BE2C (cell line): Measurements from ENCODE around the gene UBE2D2.

Experiments
- DNase-seq: peaks from one replicate; pipeline ENCODE4 v3.0.0-alpha.2; 2020
- H3K27me3 ChIP-seq: fragments of 250-450 bp; sonication (Bioruptor Pico); 2 replicates; pipeline ENCODE4 v1.5.1; 2020; ENCODE audit warnings: mild to moderate bottlenecking
- H3K36me3 ChIP-seq: fragments of 250-450 bp; sonication (Bioruptor Pico); 2 replicates; pipeline ENCODE4 v1.5.1; 2020; ENCODE audit warnings: mild to moderate bottlenecking
- H3K4me1 ChIP-seq: fragments of 250-450 bp; sonication (Bioruptor Pico); 2 replicates; pipeline ENCODE4 v1.5.1; 2020
- H3K4me3 ChIP-seq: 2 replicates; pipeline ENCODE4 v1.5.1; 2011; ENCODE audit warnings: low read depth, low read length
- H3K9me3 ChIP-seq: fragments of 250-450 bp; sonication (Bioruptor Pico); 2 replicates; pipeline ENCODE4 v1.5.1; 2020
- TF ChIP-seq, protein P1 (sequence below): IDR thresholded peaks from 2 replicates; pipeline ENCODE4 v1.5.1; 2012; ENCODE audit warnings: mild to moderate bottlenecking, low read depth, low read length

The UBE2D2 gene

GRCh38 chr5:139552893-139553575 is 8.1 kb upstream of the UBE2D2 start:
- no peak for DNase-seq

DNA sequence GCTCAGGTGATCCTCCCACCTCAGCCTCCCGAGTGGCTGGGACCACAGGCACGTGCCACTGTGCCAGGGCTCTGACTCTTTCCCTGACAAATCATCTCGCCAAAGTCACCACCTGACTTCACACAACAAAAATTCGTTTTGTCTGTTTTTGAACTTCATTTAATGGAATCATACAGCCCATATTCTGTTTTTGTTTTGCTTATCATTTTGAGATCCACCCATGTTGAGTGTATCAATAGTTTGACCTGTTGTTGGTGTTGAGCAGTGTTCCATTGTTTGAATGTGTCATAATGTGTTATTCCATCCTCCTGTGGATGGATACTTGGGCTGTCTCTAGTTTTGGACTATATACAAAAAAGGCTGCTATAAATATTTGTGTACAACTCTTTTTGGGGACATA is 6.9 kb upstream of the UBE2D2 start:
- no peaks in the 10 kb centered on the region for H3K36me3 ChIP-seq
- H3K27me3 ChIP-seq, result no peaks in the 10 kb centered on the region
- no peak overlapping the region for H3K4me3 ChIP-seq
- H3K4me1 ChIP-seq, result no peaks in the 10 kb centered on the region; the same call in 1 of the 2 replicates
- TF ChIP-seq, protein P1, sequence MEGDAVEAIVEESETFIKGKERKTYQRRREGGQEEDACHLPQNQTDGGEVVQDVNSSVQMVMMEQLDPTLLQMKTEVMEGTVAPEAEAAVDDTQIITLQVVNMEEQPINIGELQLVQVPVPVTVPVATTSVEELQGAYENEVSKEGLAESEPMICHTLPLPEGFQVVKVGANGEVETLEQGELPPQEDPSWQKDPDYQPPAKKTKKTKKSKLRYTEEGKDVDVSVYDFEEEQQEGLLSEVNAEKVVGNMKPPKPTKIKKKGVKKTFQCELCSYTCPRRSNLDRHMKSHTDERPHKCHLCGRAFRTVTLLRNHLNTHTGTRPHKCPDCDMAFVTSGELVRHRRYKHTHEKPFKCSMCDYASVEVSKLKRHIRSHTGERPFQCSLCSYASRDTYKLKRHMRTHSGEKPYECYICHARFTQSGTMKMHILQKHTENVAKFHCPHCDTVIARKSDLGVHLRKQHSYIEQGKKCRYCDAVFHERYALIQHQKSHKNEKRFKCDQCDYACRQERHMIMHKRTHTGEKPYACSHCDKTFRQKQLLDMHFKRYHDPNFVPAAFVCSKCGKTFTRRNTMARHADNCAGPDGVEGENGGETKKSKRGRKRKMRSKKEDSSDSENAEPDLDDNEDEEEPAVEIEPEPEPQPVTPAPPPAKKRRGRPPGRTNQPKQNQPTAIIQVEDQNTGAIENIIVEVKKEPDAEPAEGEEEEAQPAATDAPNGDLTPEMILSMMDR, result no peak
- H3K9me3 ChIP-seq, result no peaks in the 10 kb centered on the region; the same call in 1 of the 2 replicates
- no peak for DNase-seq

More at GRCh38 chr5:139552893-139553575, 8.1 kb upstream of the UBE2D2 start:
- TF ChIP-seq, protein P1, result no peak
- no peaks in the 10 kb centered on the region; the same call in 1 of the 2 replicates for H3K4me1 ChIP-seq
- no peaks in the 10 kb centered on the region for H3K27me3 ChIP-seq
- no peak overlapping the region for H3K4me3 ChIP-seq
- H3K9me3 ChIP-seq, result no peaks in the 10 kb centered on the region; the same call in 1 of the 2 replicates
- no peaks in the 10 kb centered on the region for H3K36me3 ChIP-seq

DNA sequence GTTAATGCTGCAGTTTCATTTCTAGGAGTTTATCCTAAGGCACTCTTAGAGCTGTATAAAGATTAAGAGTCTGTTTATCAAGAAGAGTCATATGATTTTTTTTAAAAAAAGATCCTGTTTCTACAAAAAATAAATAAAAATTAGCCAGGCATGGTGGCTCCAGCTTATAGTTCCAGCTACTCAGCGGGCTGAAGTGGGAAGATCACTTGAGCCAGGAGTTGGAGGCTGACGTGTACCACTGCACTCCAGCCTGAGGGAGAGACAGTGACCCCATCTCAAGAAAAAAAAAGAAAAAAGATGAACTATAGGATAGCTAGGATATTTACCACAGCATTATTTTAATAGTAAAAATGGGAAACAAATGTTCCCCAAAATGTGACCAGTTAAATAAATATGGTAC is 3.3 kb upstream of the UBE2D2 start:
- no peaks in the 10 kb centered on the region; the same call in 1 of the 2 replicates for H3K36me3 ChIP-seq
- TF ChIP-seq, protein P1, result no peak
- no peak overlapping the region for H3K4me3 ChIP-seq
- DNase-seq, result no peak
- H3K4me1 ChIP-seq, result no peaks in the 10 kb centered on the region; the same call in 1 of the 2 replicates
- no peaks in the 10 kb centered on the region for H3K9me3 ChIP-seq
- no peaks in the 10 kb centered on the region for H3K27me3 ChIP-seq

- H3K4me1 ChIP-seq, result no peaks in the 10 kb centered on the region
- H3K4me3 ChIP-seq, result peak overlapping the region; percentile 79
- no peaks in the 10 kb centered on the region for H3K9me3 ChIP-seq
- H3K27me3 ChIP-seq, result no peaks in the 10 kb centered on the region
- peaks cover 10% of the 10 kb centered on the region for H3K36me3 ChIP-seq
- TF ChIP-seq, protein P1, result no peak
- peak; percentile 57 for DNase-seq
These were observed 714 bp downstream of the UBE2D2 start for GRCh38 chr5:139561655-139562451.

DNA sequence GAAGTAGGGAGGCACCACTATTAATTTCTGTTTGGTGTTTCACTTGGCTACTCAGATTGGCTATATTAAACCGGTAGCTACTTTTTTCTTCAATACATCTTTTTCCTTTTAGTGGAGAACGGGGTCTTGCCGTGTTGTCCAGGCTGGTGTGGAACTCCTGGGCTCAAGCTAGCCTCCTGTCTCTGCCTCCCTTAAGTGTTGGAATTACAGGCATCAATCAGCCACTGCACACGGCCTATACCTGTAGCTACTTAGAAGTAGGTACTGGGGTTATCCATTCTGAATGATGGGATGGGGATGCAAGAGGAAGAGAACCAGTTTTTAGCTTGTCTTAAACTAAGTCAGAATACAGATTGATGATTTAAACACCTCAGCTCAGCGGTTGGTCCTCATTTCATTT is 1.7 kb downstream of the UBE2D2 start:
- no peak for DNase-seq
- Histone ChIP-seq H3K4me1 (no peaks in the 10 kb centered on the region), H3K36me3 (peaks cover 13% of the 10 kb centered on the region), H3K4me3 (peak overlapping the region; percentile 79), H3K27me3 (no peaks in the 10 kb centered on the region), H3K9me3 (no peaks in the 10 kb centered on the region)
- TF ChIP-seq, protein P1, result no peak
